HG02870 (cell line): Measurements from ENCODE around the gene SUZ12.
"Not testable (repeated sequence)": the region's sequence is repeated elsewhere in the genome, so short reads cannot be mapped to it uniquely, and the experiment has no call there.

Experiments used
- ATAC-seq: cut with Tn5 transposase; IDR thresholded peaks from one replicate; pipeline ENCODE4 v1.9.1; 2021; ENCODE audit warnings: mild to moderate bottlenecking, moderate library complexity; ENCODE audit not compliant: unreplicated experiment

Gene SUZ12

GRCh38 chr17:32033812-32034211 lies 97.0 kb downstream of the SUZ12 start:
- not testable (repeated sequence) for ATAC-seq

GRCh38 chr17:32040246-32040645 lies 103.4 kb downstream of the SUZ12 start:
- ATAC-seq = not testable (repeated sequence)

- not testable (repeated sequence) for ATAC-seq
These were observed 104.6 kb downstream of the SUZ12 start for GRCh38 chr17:32041306-32041875.

- ATAC-seq = not testable (repeated sequence)
These were observed 105.5 kb downstream of the SUZ12 start for GRCh38 chr17:32042266-32042665.

- not testable (repeated sequence) for ATAC-seq
These were observed 108.8 kb downstream of the SUZ12 start for GRCh38 chr17:32045611-32046010.

GRCh38 chr17:32047663-32048062 lies 110.9 kb downstream of the SUZ12 start:
- not testable (repeated sequence) for ATAC-seq
